HL-60 (cell line): Measurements from ENCODE around the gene HIGD2B.

ENCODE experiments used
- POLR2AphosphoS5 ChIP-seq: IDR thresholded peaks from 2 replicates; pipeline ENCODE4 v1.6.1; 2012; ENCODE audit warnings: low read depth
- REST ChIP-seq: IDR thresholded peaks from 2 replicates; pipeline ENCODE4 v1.6.1; 2012; ENCODE audit warnings: low read depth; ENCODE audit not compliant: insufficient replicate concordance
- TF ChIP-seq, protein P1 (sequence below): IDR thresholded peaks from one replicate; pipeline ENCODE4 v1.5.1; 2011; ENCODE audit warnings: low read length, control low read depth, inconsistent platforms; ENCODE audit not compliant: insufficient read depth

GRCh38 chr15:72700076-72700475, 14.1 kb upstream of the HIGD2B start:
- no peak for TF ChIP-seq REST
- TF ChIP-seq, protein P1, sequence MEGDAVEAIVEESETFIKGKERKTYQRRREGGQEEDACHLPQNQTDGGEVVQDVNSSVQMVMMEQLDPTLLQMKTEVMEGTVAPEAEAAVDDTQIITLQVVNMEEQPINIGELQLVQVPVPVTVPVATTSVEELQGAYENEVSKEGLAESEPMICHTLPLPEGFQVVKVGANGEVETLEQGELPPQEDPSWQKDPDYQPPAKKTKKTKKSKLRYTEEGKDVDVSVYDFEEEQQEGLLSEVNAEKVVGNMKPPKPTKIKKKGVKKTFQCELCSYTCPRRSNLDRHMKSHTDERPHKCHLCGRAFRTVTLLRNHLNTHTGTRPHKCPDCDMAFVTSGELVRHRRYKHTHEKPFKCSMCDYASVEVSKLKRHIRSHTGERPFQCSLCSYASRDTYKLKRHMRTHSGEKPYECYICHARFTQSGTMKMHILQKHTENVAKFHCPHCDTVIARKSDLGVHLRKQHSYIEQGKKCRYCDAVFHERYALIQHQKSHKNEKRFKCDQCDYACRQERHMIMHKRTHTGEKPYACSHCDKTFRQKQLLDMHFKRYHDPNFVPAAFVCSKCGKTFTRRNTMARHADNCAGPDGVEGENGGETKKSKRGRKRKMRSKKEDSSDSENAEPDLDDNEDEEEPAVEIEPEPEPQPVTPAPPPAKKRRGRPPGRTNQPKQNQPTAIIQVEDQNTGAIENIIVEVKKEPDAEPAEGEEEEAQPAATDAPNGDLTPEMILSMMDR, result no peak
- no peak for TF ChIP-seq POLR2AphosphoS5
